Neutrophil (primary cell): Measurements from ENCODE around the gene SULT1C4.

Experiments used
- H3K27ac ChIP-seq: fragments of 200-600 bp; sonication (generic); 2 replicates; pipeline ENCODE4 v1.5.1; 2016; ENCODE audit warnings: mild to moderate bottlenecking, moderate library complexity
- H3K27me3 ChIP-seq: fragments of 200-600 bp; sonication (generic); 2 replicates; pipeline ENCODE4 v1.6.0; 2016; ENCODE audit warnings: mild to moderate bottlenecking
- H3K36me3 ChIP-seq: fragments of 200-600 bp; sonication (generic); 2 replicates; pipeline ENCODE4 v1.5.1; 2017
- H3K4me1 ChIP-seq, 2 experiments: fragments of 200-600 bp in 1 of 2; sonication (generic) in 1 of 2; 1 replicate in 1 of 2; 2 replicates in 1 of 2; pipeline versions ENCODE4 v1.5.1 to v1.6.1; 2013 to 2016; ENCODE audit warnings: low read depth in 1 of 2, low read length in 1 of 2, mild to moderate bottlenecking in 1 of 2, moderate library complexity in 1 of 2; ENCODE audit not compliant: control insufficient read depth in 1 of 2, insufficient read depth in 1 of 2
- H3K4me3 ChIP-seq, 2 experiments: fragments of 200-600 bp in 1 of 2; sonication (generic) in 1 of 2; 1 replicate in 1 of 2; 2 replicates in 1 of 2; pipeline ENCODE4 v1.5.1; 2013 to 2016; ENCODE audit warnings: low read depth in 1 of 2, low read length in 1 of 2, mild to moderate bottlenecking in 1 of 2, moderate library complexity in 1 of 2
- H3K9me3 ChIP-seq: fragments of 200-600 bp; sonication (generic); 2 replicates; pipeline ENCODE4 v1.5.1; 2016
- CTCF ChIP-seq: fragments of 200-600 bp; sonication (generic); IDR thresholded peaks from 2 replicates; pipeline ENCODE4 v1.5.1; 2016; ENCODE audit warnings: antibody characterized with exemption

Gene SULT1C4

GRCh38 chr2:108403494-108403893, 25.7 kb downstream of the SULT1C4 start:
- no peak overlapping the region for H3K27ac ChIP-seq
- peaks cover 21% of the 10 kb centered on the region for H3K9me3 ChIP-seq
- no peaks in the 10 kb centered on the region for H3K4me1 ChIP-seq
- no peaks in the 10 kb centered on the region for H3K36me3 ChIP-seq
- no peaks in the 10 kb centered on the region for H3K27me3 ChIP-seq
- no peak for TF ChIP-seq CTCF
- H3K4me3 ChIP-seq = no peak overlapping the region

- Histone ChIP-seq H3K4me1 (no peaks in the 10 kb centered on the region), H3K9me3 (peaks cover 7% of the 10 kb centered on the region), H3K36me3 (no peaks in the 10 kb centered on the region), H3K4me3 (no peak overlapping the region), H3K27ac (no peak overlapping the region), H3K27me3 (no peaks in the 10 kb centered on the region)
- TF ChIP-seq CTCF = no peak
Measured at GRCh38 chr2:108404784-108405397, 27.1 kb downstream of the SULT1C4 start.

- Histone ChIP-seq H3K4me1 (no peaks in the 10 kb centered on the region), H3K27me3 (no peaks in the 10 kb centered on the region), H3K27ac (no peak overlapping the region), H3K36me3 (no peaks in the 10 kb centered on the region), H3K9me3 (peaks cover 5% of the 10 kb centered on the region), H3K4me3 (no peak overlapping the region)
- TF ChIP-seq CTCF = no peak
Measured at GRCh38 chr2:108407864-108408729, 30.3 kb downstream of the SULT1C4 start.

GRCh38 chr2:108409768-108410167, 32.0 kb downstream of the SULT1C4 start:
- Histone ChIP-seq H3K4me1 (no peaks in the 10 kb centered on the region), H3K27me3 (no peaks in the 10 kb centered on the region), H3K27ac (no peak overlapping the region), H3K36me3 (no peaks in the 10 kb centered on the region), H3K9me3 (peaks cover 5% of the 10 kb centered on the region), H3K4me3 (no peak overlapping the region)
- no peak for TF ChIP-seq CTCF

GRCh38 chr2:108412995-108413710, 35.4 kb downstream of the SULT1C4 start:
- Histone ChIP-seq H3K4me1 (no peaks in the 10 kb centered on the region), H3K9me3 (no peaks in the 10 kb centered on the region), H3K27ac (no peak overlapping the region), H3K27me3 (no peaks in the 10 kb centered on the region), H3K36me3 (no peaks in the 10 kb centered on the region), H3K4me3 (no peak overlapping the region)
- TF ChIP-seq CTCF = no peak
